IMR-90 (cell line): Measurements from ENCODE around the gene CTSF. TPM values are rescaled to one million over a fixed set of nuclear protein-coding genes. Genes with fewer than 3 reads are reported as not detected.

Source experiments
- ATAC-seq: fragments of 200-7000 bp; cut with Tn5 transposase; 2 replicates; pipeline ENCODE4 v1.9.1; 2020; ENCODE audit warnings: low read depth, mild to moderate bottlenecking, moderate library complexity
- BruUV-seq: library from RNA; stranded (reverse); fragments of 400-500 nt; replicated peaks from 2 replicates; lab custom pipeline; 2021; lab: Mats Ljungman, UMichigan
- CTCF ChIA-PET: fragments of 300-600 bp; formaldehyde crosslinking; extraction: SDS; loops from one replicate; lab custom pipeline; 2021; ENCODE audit warnings: antibody characterized with exemption; lab: Yijun Ruan, JAX
- POLR2A ChIA-PET: fragments of 300-600 bp; sonication (Branson Sonifier 250); formaldehyde crosslinking; loops from one replicate; lab custom pipeline; 2022; ENCODE audit warnings: antibody characterized with exemption; ENCODE audit not compliant: unreplicated experiment; lab: Charles Lee
- DNase-seq: peaks from one replicate; pipeline ENCODE4 v3.0.0; 2013
- H2AFZ ChIP-seq: replicated peaks from 2 replicates; pipeline ENCODE3; 2013; ENCODE audit warnings: low read length, mild to moderate bottlenecking; ENCODE audit not compliant: poor library complexity
- H2AK5ac ChIP-seq: 2 replicates; pipeline ENCODE4 v1.6.1; 2013; ENCODE audit warnings: low read depth, low read length, inconsistent platforms
- H2AK9ac ChIP-seq: replicated peaks from 2 replicates; pipeline ENCODE3; 2013; ENCODE audit warnings: mild to moderate bottlenecking, low read depth, low read length, moderate library complexity; ENCODE audit not compliant: poor library complexity
- H2BK120ac ChIP-seq: 2 replicates; pipeline ENCODE4 v1.6.1; 2013; ENCODE audit warnings: low read depth, low read length, inconsistent platforms
- H2BK15ac ChIP-seq: 3 replicates; pipeline ENCODE4 v1.6.1; 2013; ENCODE audit warnings: low read depth, low read length, inconsistent platforms
- H2BK20ac ChIP-seq: 2 replicates; pipeline ENCODE4 v1.6.1; 2013; ENCODE audit warnings: low read depth, mild to moderate bottlenecking, inconsistent platforms, low read length, moderate library complexity
- H2BK5ac ChIP-seq: 2 replicates; pipeline ENCODE4 v1.6.1; 2013; ENCODE audit warnings: mild to moderate bottlenecking, low read depth, low read length, inconsistent platforms; ENCODE audit not compliant: poor library complexity, severe bottlenecking
- H3K14ac ChIP-seq: replicated peaks from 2 replicates; pipeline ENCODE4 v1.6.1; 2013; ENCODE audit warnings: low read depth, low read length, inconsistent platforms
- H3K18ac ChIP-seq: 2 replicates; pipeline ENCODE4 v1.6.1; 2013; ENCODE audit warnings: low read depth, low read length, control low read depth
- H3K23ac ChIP-seq: 2 replicates; pipeline ENCODE4 v1.6.1; 2013; ENCODE audit warnings: low read depth, low read length, inconsistent platforms
- H3K27ac ChIP-seq: 2 replicates; pipeline ENCODE4 v1.5.1; 2013; ENCODE audit warnings: mild to moderate bottlenecking, control low read depth, low read length; ENCODE audit not compliant: insufficient read depth
- H3K27me3 ChIP-seq: 2 replicates; pipeline ENCODE4 v1.6.1; 2013; ENCODE audit warnings: low read length; ENCODE audit not compliant: control insufficient read depth, insufficient read depth
- H3K36me3 ChIP-seq: 2 replicates; pipeline ENCODE4 v1.6.1; 2013; ENCODE audit warnings: low read length, mixed read lengths; ENCODE audit not compliant: control insufficient read depth, insufficient read depth
- H3K4ac ChIP-seq: 2 replicates; pipeline ENCODE4 v1.6.1; 2013; ENCODE audit warnings: low read depth, low read length, inconsistent platforms
- H3K4me1 ChIP-seq: 2 replicates; pipeline ENCODE4 v1.6.1; 2013; ENCODE audit warnings: low read length, mixed read lengths; ENCODE audit not compliant: control insufficient read depth, insufficient read depth
- H3K4me2 ChIP-seq: 2 replicates; pipeline ENCODE4 v1.6.1; 2013; ENCODE audit warnings: low read depth, mild to moderate bottlenecking, control low read depth, low read length, moderate library complexity
- H3K4me3 ChIP-seq: 2 replicates; pipeline ENCODE4 v1.5.1; 2013; ENCODE audit warnings: low read depth, mild to moderate bottlenecking, control low read depth, low read length, moderate library complexity; ENCODE audit not compliant: insufficient read depth
- H3K56ac ChIP-seq: 2 replicates; pipeline ENCODE4 v1.6.1; 2013; ENCODE audit warnings: low read length, inconsistent platforms; ENCODE audit not compliant: insufficient read depth; ENCODE audit errors: extremely low read depth
- H3K79me1 ChIP-seq, 2 experiments: 2 replicates each; pipeline ENCODE4 v1.6.1; 2013; ENCODE audit warnings: low read length in 2 of 2, inconsistent platforms in 1 of 2, low read depth in 1 of 2
- H3K9ac ChIP-seq: 2 replicates; pipeline ENCODE4 v1.6.1; 2013; ENCODE audit warnings: low read depth, low read length, control low read depth
- H3K9me1 ChIP-seq: 2 replicates; pipeline ENCODE4 v1.6.1; 2013; ENCODE audit warnings: low read length, inconsistent platforms; ENCODE audit not compliant: insufficient read depth
- H3K9me3 ChIP-seq: 2 replicates; pipeline ENCODE4 v1.6.1; 2013; ENCODE audit warnings: low read length; ENCODE audit not compliant: control insufficient read depth, insufficient read depth
- H4K20me1 ChIP-seq: 2 replicates; pipeline ENCODE4 v1.6.1; 2013; ENCODE audit warnings: low read length, inconsistent platforms; ENCODE audit not compliant: insufficient read depth
- H4K5ac ChIP-seq: 2 replicates; pipeline ENCODE4 v1.6.1; 2013; ENCODE audit warnings: mild to moderate bottlenecking, low read depth, low read length, control low read depth
- H4K8ac ChIP-seq, 2 experiments: 2 replicates each; pipeline ENCODE4 v1.6.1; 2013; ENCODE audit warnings: low read depth in 2 of 2, low read length in 2 of 2, control low read depth in 1 of 2, inconsistent platforms in 1 of 2
- H4K91ac ChIP-seq: 2 replicates; pipeline ENCODE4 v1.6.1; 2013; ENCODE audit warnings: low read depth, low read length, inconsistent platforms; ENCODE audit not compliant: insufficient read depth
- BHLHE40 ChIP-seq: fragments of 150-350 bp; IDR thresholded peaks from 2 replicates; pipeline ENCODE4 v1.6.1; 2016; ENCODE audit warnings: mild to moderate bottlenecking, low read depth, low read length
- CEBPB ChIP-seq: IDR thresholded peaks from 2 replicates; pipeline ENCODE4 v1.6.1; 2012; ENCODE audit warnings: low read depth, low read length, improper control_type of control experiment
- CHD1 ChIP-seq: IDR thresholded peaks from 2 replicates; pipeline ENCODE4 v1.6.1; 2012; ENCODE audit warnings: low read depth, low read length, improper control_type of control experiment
- FOS ChIP-seq: fragments of 150-350 bp; IDR thresholded peaks from 2 replicates; pipeline ENCODE4 v1.6.1; 2016; ENCODE audit warnings: low read depth, low read length
- MAFK ChIP-seq: IDR thresholded peaks from 2 replicates; pipeline ENCODE4 v1.6.1; 2012; ENCODE audit warnings: low read depth, low read length, improper control_type of control experiment
- MAZ ChIP-seq: IDR thresholded peaks from 2 replicates; pipeline ENCODE4 v1.6.1; 2012; ENCODE audit warnings: low read depth, mild to moderate bottlenecking, low read length, improper control_type of control experiment, moderate library complexity, borderline replicate concordance
- MXI1 ChIP-seq: IDR thresholded peaks from 2 replicates; pipeline ENCODE4 v1.6.1; 2012; ENCODE audit warnings: low read depth, mild to moderate bottlenecking, low read length, moderate library complexity, borderline replicate concordance
- NFE2L2 ChIP-seq: fragments of 150-350 bp; IDR thresholded peaks from 2 replicates; pipeline ENCODE4 v1.6.1; 2016; ENCODE audit warnings: low read depth, mild to moderate bottlenecking, low read length
- POLR2A ChIP-seq: IDR thresholded peaks from 2 replicates; pipeline ENCODE4 v1.6.1; 2012; ENCODE audit warnings: mild to moderate bottlenecking, low read depth, low read length
- RAD21 ChIP-seq: IDR thresholded peaks from 2 replicates; pipeline ENCODE4 v1.6.1; 2012; ENCODE audit warnings: low read length, improper control_type of control experiment
- RCOR1 ChIP-seq: IDR thresholded peaks from 2 replicates; pipeline ENCODE4 v1.6.1; 2012; ENCODE audit warnings: mild to moderate bottlenecking, low read length, improper control_type of control experiment; ENCODE audit not compliant: insufficient replicate concordance
- RFX5 ChIP-seq: IDR thresholded peaks from 2 replicates; pipeline ENCODE4 v1.8.0; 2012; ENCODE audit warnings: low read depth, mild to moderate bottlenecking, low read length, moderate library complexity
- SMC3 ChIP-seq: fragments of 150-350 bp; IDR thresholded peaks from 2 replicates; pipeline ENCODE4 v1.6.1; 2016; ENCODE audit warnings: low read depth, mild to moderate bottlenecking, antibody characterized with exemption, low read length, moderate library complexity
- WGBS, 2 experiments: methylation state at CpG; one replicate each; pipeline versions ENCODE4 v1.1.5 to v1.1.7; 2013; ENCODE audit warnings: missing lambda C conversion rate in 2 of 2; ENCODE audit not compliant: insufficient read length in 1 of 2; ENCODE audit errors: extremely low coverage in 2 of 2; 5-methylcytosine and 5-hydroxymethylcytosine counted together
- dilution Hi-C: fragments of 300-500 bp; cut with HindIII; formaldehyde crosslinking; loops from one replicate; pipeline ENCODE4 v1.14.3; 2018; ENCODE audit warnings: low sequenced_read_pairs; ENCODE audit not compliant: unreplicated experiment
- in situ Hi-C: fragments of 300-500 bp; cut with MboI; formaldehyde crosslinking; loops from 3 replicates; pipeline ENCODE4 v1.14.3; 2019; ENCODE audit warnings: low sequenced_read_pairs, inconsistent platforms, mixed read lengths
- intact Hi-C: fragments of 100-400 bp; cut with micrococcal nuclease; formaldehyde crosslinking; loops from 2 replicates; pipeline ENCODE4 v1.10.0; 2022
- polyA plus RNA-seq, 3 experiments: library from polyadenylated mRNA; depleted of rRNA; stranded (reverse); fragments of >200 nt; gene quantifications; 2 replicates each; pipeline ENCODE4 v1.2.3, GENCODE V29; 2012; ENCODE audit warnings: low replicate concordance in 1 of 3
- total RNA-seq: library from RNA; depleted of rRNA; stranded (reverse); fragments of >200 nt; gene quantifications from 2 replicates; pipeline ENCODE4 v1.2.3, GENCODE V29; 2012
- TF ChIP-seq, protein P1 (sequence below): fragments of 150-350 bp; IDR thresholded peaks from 2 replicates; pipeline ENCODE4 v1.6.1; 2016; ENCODE audit warnings: low read depth, mild to moderate bottlenecking, low read length, moderate library complexity, borderline replicate concordance
- TF ChIP-seq, protein P2 (sequence below): conservative IDR thresholded peaks from 2 replicates; pipeline ENCODE4 v1.5.1; 2012; ENCODE audit warnings: mild to moderate bottlenecking, low read depth, low read length, improper control_type of control experiment
- TF ChIP-seq, protein P3 (sequence below): fragments of 150-350 bp; IDR thresholded peaks from 2 replicates; pipeline ENCODE4 v1.6.1; 2017; ENCODE audit warnings: mild to moderate bottlenecking, antibody characterized with exemption, low read length, low read depth

Gene CTSF
- total and polyA plus RNA-seq, 2 of the 4 experiments (the other 2 are of a cell fraction) = 4.1 to 16.0 TPM

DNA sequence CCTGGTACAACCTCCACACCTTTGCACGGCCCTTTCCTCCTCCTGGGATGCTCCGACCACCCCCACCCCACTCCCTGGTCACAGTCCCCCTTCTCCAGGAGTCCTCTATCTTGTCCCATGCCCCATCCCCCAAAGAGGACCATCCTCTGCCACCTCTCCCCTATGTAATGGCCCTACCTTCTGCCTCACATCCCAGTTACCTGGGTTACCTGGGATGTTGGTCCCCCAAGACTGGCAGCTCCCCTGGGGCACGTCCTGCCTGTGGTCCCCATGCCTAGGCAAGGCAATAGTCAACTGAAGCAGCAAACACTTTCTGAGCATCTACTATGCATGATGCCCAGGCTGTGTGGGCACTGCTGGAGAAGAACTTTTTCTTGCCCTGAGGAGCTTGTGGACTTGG is 13.0 kb downstream of the CTSF start:
- Histone ChIP-seq H3K14ac (no peak overlapping the region), H3K18ac (no peak overlapping the region), H2AK5ac (no peak overlapping the region), H3K4ac (no peak overlapping the region), H3K27ac (no peak overlapping the region), H3K36me3 (no peaks in the 10 kb centered on the region), H2BK20ac (no peak overlapping the region), H4K20me1 (no peaks in the 10 kb centered on the region), H3K79me1 (no peaks in the 10 kb centered on the region), H3K4me3 (no peak overlapping the region), H3K4me1 (peaks cover 2% of the 10 kb centered on the region; the same call in 1 of the 2 replicates), H2BK5ac (no peak overlapping the region), H2AFZ (no peak overlapping the region), H4K8ac (no peak overlapping the region), H3K9me3 (no peaks in the 10 kb centered on the region), H2AK9ac (no peak overlapping the region), H2BK15ac (no peak overlapping the region), H3K23ac (no peak overlapping the region), H3K56ac (no peak overlapping the region), H3K9ac (no peak overlapping the region), H4K5ac (no peak overlapping the region), H3K27me3 (peaks cover 36% of the 10 kb centered on the region), H2BK120ac (no peak overlapping the region), H3K9me1 (no peaks in the 10 kb centered on the region), H4K91ac (no peak overlapping the region), H3K4me2 (no peak overlapping the region)
- intact Hi-C loops (no loop called here), dilution Hi-C loops (no loop called here), in situ Hi-C loops (no loop called here)
- DNase-seq = no peak
- no TSS peak for BruUV-seq
- CTCF ChIA-PET = no interaction called here
- 71% methylated on average over 1 of the region's 3 CpGs; no CpG with 5 or more reads in 1 of the 2 experiments for WGBS, 2 experiments
- no peak for ATAC-seq
- POLR2A ChIA-PET = no interaction called here
- no peak for TF ChIP-seq RFX5
- TF ChIP-seq MAZ = no peak
- TF ChIP-seq MXI1 = no peak
- TF ChIP-seq FOS = no peak
- TF ChIP-seq, protein P1, sequence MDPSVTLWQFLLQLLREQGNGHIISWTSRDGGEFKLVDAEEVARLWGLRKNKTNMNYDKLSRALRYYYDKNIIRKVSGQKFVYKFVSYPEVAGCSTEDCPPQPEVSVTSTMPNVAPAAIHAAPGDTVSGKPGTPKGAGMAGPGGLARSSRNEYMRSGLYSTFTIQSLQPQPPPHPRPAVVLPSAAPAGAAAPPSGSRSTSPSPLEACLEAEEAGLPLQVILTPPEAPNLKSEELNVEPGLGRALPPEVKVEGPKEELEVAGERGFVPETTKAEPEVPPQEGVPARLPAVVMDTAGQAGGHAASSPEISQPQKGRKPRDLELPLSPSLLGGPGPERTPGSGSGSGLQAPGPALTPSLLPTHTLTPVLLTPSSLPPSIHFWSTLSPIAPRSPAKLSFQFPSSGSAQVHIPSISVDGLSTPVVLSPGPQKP = no peak
- TF ChIP-seq POLR2A = no peak
- TF ChIP-seq BHLHE40 = no peak
- no peak for TF ChIP-seq CHD1
- TF ChIP-seq RCOR1 = no peak
- no peak for TF ChIP-seq MAFK
- no peak for TF ChIP-seq NFE2L2
- no peak for TF ChIP-seq RAD21
- TF ChIP-seq, protein P2, sequence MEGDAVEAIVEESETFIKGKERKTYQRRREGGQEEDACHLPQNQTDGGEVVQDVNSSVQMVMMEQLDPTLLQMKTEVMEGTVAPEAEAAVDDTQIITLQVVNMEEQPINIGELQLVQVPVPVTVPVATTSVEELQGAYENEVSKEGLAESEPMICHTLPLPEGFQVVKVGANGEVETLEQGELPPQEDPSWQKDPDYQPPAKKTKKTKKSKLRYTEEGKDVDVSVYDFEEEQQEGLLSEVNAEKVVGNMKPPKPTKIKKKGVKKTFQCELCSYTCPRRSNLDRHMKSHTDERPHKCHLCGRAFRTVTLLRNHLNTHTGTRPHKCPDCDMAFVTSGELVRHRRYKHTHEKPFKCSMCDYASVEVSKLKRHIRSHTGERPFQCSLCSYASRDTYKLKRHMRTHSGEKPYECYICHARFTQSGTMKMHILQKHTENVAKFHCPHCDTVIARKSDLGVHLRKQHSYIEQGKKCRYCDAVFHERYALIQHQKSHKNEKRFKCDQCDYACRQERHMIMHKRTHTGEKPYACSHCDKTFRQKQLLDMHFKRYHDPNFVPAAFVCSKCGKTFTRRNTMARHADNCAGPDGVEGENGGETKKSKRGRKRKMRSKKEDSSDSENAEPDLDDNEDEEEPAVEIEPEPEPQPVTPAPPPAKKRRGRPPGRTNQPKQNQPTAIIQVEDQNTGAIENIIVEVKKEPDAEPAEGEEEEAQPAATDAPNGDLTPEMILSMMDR = no peak
- no peak for TF ChIP-seq CEBPB
- no peak for TF ChIP-seq SMC3
- TF ChIP-seq, protein P3, sequence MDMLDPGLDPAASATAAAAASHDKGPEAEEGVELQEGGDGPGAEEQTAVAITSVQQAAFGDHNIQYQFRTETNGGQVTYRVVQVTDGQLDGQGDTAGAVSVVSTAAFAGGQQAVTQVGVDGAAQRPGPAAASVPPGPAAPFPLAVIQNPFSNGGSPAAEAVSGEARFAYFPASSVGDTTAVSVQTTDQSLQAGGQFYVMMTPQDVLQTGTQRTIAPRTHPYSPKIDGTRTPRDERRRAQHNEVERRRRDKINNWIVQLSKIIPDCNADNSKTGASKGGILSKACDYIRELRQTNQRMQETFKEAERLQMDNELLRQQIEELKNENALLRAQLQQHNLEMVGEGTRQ = no peak
